ENCODE measurements around the gene FBXL7.

FBXL7 gene

GRCh38 chr5:15727375-15727774 lies 227.4 kb downstream of the FBXL7 start:
- DNase-seq, result no peak

- DNase-seq, result no peak
Observed at GRCh38 chr5:15728811-15729210, 228.8 kb downstream of the FBXL7 start.

- no peak for DNase-seq
Observed at GRCh38 chr5:15731699-15732098, 231.7 kb downstream of the FBXL7 start.

GRCh38 chr5:15734058-15734457 lies 234.1 kb downstream of the FBXL7 start:
- no peak for DNase-seq

GRCh38 chr5:15737036-15737821 lies 237.2 kb downstream of the FBXL7 start:
- DNase-seq, result no peak

GRCh38 chr5:15737871-15738664 lies 238.1 kb downstream of the FBXL7 start:
- no peak for DNase-seq

- no peak for DNase-seq
Observed at GRCh38 chr5:15740383-15740782, 240.4 kb downstream of the FBXL7 start.

- no peak for DNase-seq
Observed at GRCh38 chr5:15741591-15741990, 241.6 kb downstream of the FBXL7 start.

GRCh38 chr5:15746833-15747232 lies 246.9 kb downstream of the FBXL7 start:
- DNase-seq, result no peak

- DNase-seq, result no peak
Observed at GRCh38 chr5:15748266-15748665, 248.3 kb downstream of the FBXL7 start.

GRCh38 chr5:15752663-15753285 lies 252.8 kb downstream of the FBXL7 start:
- DNase-seq, result no peak

- no peak for DNase-seq
Observed at GRCh38 chr5:15753752-15754151, 253.8 kb downstream of the FBXL7 start.

GRCh38 chr5:15757103-15757502 lies 257.1 kb downstream of the FBXL7 start:
- DNase-seq, result no peak

GRCh38 chr5:15757619-15758018 lies 257.6 kb downstream of the FBXL7 start:
- no peak for DNase-seq

- no peak for DNase-seq
Observed at GRCh38 chr5:15762668-15763067, 262.7 kb downstream of the FBXL7 start.

- DNase-seq, result no peak
Observed at GRCh38 chr5:15763754-15764153, 263.8 kb downstream of the FBXL7 start.

GRCh38 chr5:15768936-15769335 lies 269.0 kb downstream of the FBXL7 start:
- no peak for DNase-seq

GRCh38 chr5:15772131-15772530 lies 272.2 kb downstream of the FBXL7 start:
- DNase-seq, result no peak

GRCh38 chr5:15774632-15775031 lies 274.7 kb downstream of the FBXL7 start:
- no peak for DNase-seq

GRCh38 chr5:15776346-15776745 lies 276.4 kb downstream of the FBXL7 start:
- no peak for DNase-seq

GRCh38 chr5:15783734-15784133 lies 283.8 kb downstream of the FBXL7 start:
- DNase-seq, result no peak

GRCh38 chr5:15785531-15785981 lies 285.6 kb downstream of the FBXL7 start:
- no peak for DNase-seq

GRCh38 chr5:15786326-15786725 lies 286.3 kb downstream of the FBXL7 start:
- no peak for DNase-seq

- no peak for DNase-seq
Observed at GRCh38 chr5:15786884-15787283, 286.9 kb downstream of the FBXL7 start.
